ENCODE data around the gene UTP4. TPM values are rescaled to one million over a fixed set of nuclear protein-coding genes. Genes with fewer than 3 reads are reported as not detected.

UTP4 gene
- polyA plus RNA-seq, 1 experiment, result 54.2 TPM

DNA sequence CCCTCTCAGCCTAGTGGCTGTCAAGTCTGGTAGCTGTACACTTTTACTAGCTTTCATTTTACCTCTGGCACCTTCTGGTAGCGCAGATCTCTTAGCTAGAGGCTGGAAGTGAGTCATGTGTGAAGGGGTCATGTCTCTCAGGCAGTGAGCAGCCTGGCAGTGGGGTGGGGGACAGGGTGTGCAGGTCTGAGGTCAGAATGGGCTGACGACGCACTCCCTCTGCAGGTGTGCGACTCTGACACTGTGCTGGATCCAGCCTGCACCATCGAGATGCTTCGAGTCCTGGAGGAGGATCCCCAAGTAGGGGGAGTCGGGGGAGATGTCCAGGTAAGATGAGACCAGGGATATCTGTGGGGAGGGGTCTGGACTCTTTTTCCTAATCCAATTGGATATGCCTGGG, 19.2 kb upstream of the UTP4 start:
- ChIA-PET POLR2A (no interaction called here), CTCF (interaction anchor here (0.9 to 5.0 kb wide), 11 partner anchors 10 to 266 kb away, joined by 3 to 60 read pairs (median 4); no protein-coding TSS in a partner anchor)
- Histone ChIP-seq H3K27ac (ENCODE audit: low read depth, low read length) (no peak overlapping the region), H3K9me3 (ENCODE audit: control insufficient read depth, insufficient read depth, low read length) (no peaks in the 10 kb centered on the region), H3K27me3 (ENCODE audit: control insufficient read depth, insufficient read depth, low read length) (no peaks in the 10 kb centered on the region), H3K4me3 (ENCODE audit: low read depth, low read length) (no peak overlapping the region)
- TF ChIP-seq, protein P1, sequence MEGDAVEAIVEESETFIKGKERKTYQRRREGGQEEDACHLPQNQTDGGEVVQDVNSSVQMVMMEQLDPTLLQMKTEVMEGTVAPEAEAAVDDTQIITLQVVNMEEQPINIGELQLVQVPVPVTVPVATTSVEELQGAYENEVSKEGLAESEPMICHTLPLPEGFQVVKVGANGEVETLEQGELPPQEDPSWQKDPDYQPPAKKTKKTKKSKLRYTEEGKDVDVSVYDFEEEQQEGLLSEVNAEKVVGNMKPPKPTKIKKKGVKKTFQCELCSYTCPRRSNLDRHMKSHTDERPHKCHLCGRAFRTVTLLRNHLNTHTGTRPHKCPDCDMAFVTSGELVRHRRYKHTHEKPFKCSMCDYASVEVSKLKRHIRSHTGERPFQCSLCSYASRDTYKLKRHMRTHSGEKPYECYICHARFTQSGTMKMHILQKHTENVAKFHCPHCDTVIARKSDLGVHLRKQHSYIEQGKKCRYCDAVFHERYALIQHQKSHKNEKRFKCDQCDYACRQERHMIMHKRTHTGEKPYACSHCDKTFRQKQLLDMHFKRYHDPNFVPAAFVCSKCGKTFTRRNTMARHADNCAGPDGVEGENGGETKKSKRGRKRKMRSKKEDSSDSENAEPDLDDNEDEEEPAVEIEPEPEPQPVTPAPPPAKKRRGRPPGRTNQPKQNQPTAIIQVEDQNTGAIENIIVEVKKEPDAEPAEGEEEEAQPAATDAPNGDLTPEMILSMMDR (IDR thresholded peaks at IDR 0.05; ENCODE audit: low read depth, low read length), result no peak
- no peak for DNase-seq (ENCODE audit: low read depth, low spot score)

DNA sequence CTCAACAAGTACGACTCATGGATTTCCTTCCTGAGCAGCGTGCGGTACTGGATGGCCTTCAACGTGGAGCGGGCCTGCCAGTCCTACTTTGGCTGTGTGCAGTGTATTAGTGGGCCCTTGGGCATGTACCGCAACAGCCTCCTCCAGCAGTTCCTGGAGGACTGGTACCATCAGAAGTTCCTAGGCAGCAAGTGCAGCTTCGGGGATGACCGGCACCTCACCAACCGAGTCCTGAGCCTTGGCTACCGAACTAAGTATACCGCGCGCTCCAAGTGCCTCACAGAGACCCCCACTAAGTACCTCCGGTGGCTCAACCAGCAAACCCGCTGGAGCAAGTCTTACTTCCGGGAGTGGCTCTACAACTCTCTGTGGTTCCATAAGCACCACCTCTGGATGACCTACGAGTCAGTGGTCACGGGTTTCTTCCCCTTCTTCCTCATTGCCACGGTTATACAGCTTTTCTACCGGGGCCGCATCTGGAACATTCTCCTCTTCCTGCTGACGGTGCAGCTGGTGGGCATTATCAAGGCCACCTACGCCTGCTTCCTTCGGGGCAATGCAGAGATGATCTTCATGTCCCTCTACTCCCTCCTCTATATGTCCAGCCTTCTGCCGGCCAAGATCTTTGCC, 18.0 kb upstream of the UTP4 start:
- no peaks in the 10 kb centered on the region for H3K27me3 ChIP-seq (ENCODE audit: control insufficient read depth, insufficient read depth, low read length)
- CTCF ChIA-PET, result interaction anchor here (1.5 to 5.0 kb wide), 4 partner anchors 9 to 218 kb away, joined by 4 to 60 read pairs (median 8); no protein-coding TSS in a partner anchor
- TF ChIP-seq, protein P1 (IDR thresholded peaks at IDR 0.05; ENCODE audit: low read depth, low read length), result no peak

DNA sequence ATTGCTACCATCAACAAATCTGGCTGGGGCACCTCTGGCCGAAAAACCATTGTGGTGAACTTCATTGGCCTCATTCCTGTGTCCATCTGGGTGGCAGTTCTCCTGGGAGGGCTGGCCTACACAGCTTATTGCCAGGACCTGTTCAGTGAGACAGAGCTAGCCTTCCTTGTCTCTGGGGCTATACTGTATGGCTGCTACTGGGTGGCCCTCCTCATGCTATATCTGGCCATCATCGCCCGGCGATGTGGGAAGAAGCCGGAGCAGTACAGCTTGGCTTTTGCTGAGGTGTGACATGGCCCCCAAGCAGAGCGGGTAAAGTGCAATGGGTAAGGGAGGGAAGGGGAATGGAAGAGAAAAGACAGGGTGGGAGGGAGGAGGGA, 17.5 kb upstream of the UTP4 start:
- TF ChIP-seq, protein P1 (IDR thresholded peaks at IDR 0.05; ENCODE audit: low read depth, low read length), result no peak
- DNase-seq (ENCODE audit: low read depth, low spot score), result no peak
- ChIA-PET POLR2A (no interaction called here), CTCF (interaction anchor here (5.0 kb wide), 1 partner anchor 8 kb away, joined by 60 read pairs; no protein-coding TSS in a partner anchor)
- H3K27me3 ChIP-seq (ENCODE audit: control insufficient read depth, insufficient read depth, low read length), result no peaks in the 10 kb centered on the region
- H3K9me3 ChIP-seq (ENCODE audit: control insufficient read depth, insufficient read depth, low read length), result no peaks in the 10 kb centered on the region
- no peak overlapping the region for H3K27ac ChIP-seq (ENCODE audit: low read depth, low read length)
- no peak overlapping the region for H3K4me3 ChIP-seq (ENCODE audit: low read depth, low read length)

More for the DNA sequence above, 18.0 kb upstream of the UTP4 start:
- no peaks in the 10 kb centered on the region for H3K9me3 ChIP-seq (ENCODE audit: control insufficient read depth, insufficient read depth, low read length)
- no peak overlapping the region for H3K4me3 ChIP-seq (ENCODE audit: low read depth, low read length)
- POLR2A ChIA-PET, result no interaction called here
- no peak overlapping the region for H3K27ac ChIP-seq (ENCODE audit: low read depth, low read length)
- DNase-seq (ENCODE audit: low read depth, low spot score), result no peak

DNA sequence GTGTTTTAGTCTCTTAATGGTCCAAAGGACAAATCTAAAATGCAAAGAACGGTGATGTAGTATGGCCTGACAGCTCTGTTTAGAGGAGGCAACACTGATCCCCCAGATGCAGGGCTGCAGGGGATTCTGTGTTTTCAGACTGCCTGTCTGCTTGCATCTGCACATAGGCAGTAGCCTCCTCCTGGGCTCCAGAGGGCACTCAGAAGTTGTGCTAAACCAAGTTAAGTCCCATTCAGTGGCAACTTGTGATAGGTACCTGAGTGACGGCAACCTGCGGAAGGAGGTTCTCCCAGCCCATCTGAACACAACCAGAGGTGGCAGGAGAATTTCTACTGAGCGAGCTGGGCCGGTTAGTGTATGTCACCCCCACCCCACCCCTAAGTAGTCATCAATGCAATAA, 17.1 kb upstream of the UTP4 start:
- no peaks in the 10 kb centered on the region for H3K9me3 ChIP-seq (ENCODE audit: control insufficient read depth, insufficient read depth, low read length)
- DNase-seq (ENCODE audit: low read depth, low spot score), result no peak
- H3K27ac ChIP-seq (ENCODE audit: low read depth, low read length), result no peak overlapping the region
- ChIA-PET POLR2A (no interaction called here), CTCF (interaction anchor here (1.1 to 5.0 kb wide), 4 partner anchors 8 to 213 kb away, joined by 3 to 60 read pairs (median 4); no protein-coding TSS in a partner anchor)
- H3K4me3 ChIP-seq (ENCODE audit: low read depth, low read length), result no peak overlapping the region
- H3K27me3 ChIP-seq (ENCODE audit: control insufficient read depth, insufficient read depth, low read length), result no peaks in the 10 kb centered on the region
- TF ChIP-seq, protein P1 (IDR thresholded peaks at IDR 0.05; ENCODE audit: low read depth, low read length), result no peak

DNA sequence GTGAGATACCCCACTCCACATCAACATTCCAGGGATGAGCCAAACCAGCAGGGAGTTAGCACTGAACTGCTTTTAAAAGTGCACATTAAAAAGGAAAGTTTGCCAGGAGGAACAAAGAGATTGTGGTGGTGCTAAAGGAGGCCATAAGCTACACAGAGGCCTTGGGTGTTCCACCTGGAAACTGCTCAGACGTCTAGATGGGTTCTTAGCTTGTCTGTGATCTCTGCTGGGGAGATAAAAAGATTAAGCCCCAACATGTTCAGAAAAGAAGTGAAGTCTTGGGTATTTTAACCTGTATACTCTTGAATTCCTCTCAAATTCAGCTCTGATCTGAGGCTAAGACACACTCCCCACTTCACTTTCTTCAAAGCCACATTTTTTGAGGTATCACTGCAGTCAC, 16.6 kb upstream of the UTP4 start:
- CTCF ChIA-PET, result interaction anchor here (1.1 to 1.3 kb wide), 3 partner anchors 8 to 214 kb away, joined by 3 to 4 read pairs (median 3); no protein-coding TSS in a partner anchor
- POLR2A ChIA-PET, result no interaction called here
- H3K9me3 ChIP-seq (ENCODE audit: control insufficient read depth, insufficient read depth, low read length), result no peaks in the 10 kb centered on the region

More for the DNA sequence above, 16.6 kb upstream of the UTP4 start:
- Histone ChIP-seq H3K4me3 (ENCODE audit: low read depth, low read length) (no peak overlapping the region), H3K27ac (ENCODE audit: low read depth, low read length) (no peak overlapping the region), H3K27me3 (ENCODE audit: control insufficient read depth, insufficient read depth, low read length) (no peaks in the 10 kb centered on the region)
- no peak for DNase-seq (ENCODE audit: low read depth, low spot score)
- TF ChIP-seq, protein P1 (IDR thresholded peaks at IDR 0.05; ENCODE audit: low read depth, low read length), result no peak

Data from AG04450 (cell line).